Measurements from ENCODE around the gene CFAP77.
A peak's percentile ranks its signal among the peaks of the same experiment; 100 is the strongest.
"Not testable (repeated sequence)": the region's sequence is repeated elsewhere in the genome, so short reads cannot be mapped to it uniquely, and the experiment has no call there.

The CFAP77 gene

DNA sequence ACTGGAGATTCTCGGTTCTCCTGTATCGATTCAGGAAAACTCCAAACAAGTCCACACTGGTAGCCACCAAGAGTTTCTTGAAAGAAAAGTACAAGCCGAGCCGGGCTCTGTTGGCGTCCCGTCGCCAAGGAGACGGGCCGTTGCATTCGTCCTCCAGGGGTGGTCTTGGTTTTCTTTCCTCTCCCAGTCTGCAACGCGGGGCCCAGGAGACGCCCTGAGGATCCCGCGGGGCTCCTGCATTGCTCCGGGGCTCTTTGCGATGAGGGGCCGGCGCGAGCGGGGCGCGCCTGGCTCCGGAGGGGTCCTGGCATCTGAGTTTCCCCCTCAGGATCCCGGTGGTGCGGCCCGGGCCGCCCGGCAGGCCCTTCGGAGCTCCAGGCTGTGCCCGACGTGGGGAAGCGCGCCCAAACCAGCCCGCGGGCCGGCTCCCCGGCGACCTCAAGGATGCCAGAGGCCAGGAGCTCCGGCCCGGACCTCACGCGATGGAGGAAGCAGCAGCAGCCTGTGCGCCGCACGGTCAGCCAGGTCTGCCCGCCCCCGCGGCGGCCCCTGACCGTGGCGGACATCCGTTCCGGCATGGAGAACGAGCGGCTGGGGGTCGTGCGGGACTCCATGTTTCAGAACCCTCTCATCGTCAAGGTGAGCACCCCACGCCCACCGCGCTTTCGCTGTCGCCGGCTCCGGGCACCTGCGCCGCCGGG is at the start of gene CFAP77:
Gene CFAP77 (plus strand): TSS at position 384 of the 701 bp plus-strand sequence. CDS start 61 bp downstream, at position 445.
- DNase-seq = peak; percentile 15 to 38

GRCh38 chr9:132364068-132364467 is 45.9 kb upstream of the CFAP77 start:
- no peak for DNase-seq

GRCh38 chr9:132365986-132366385 is 44.0 kb upstream of the CFAP77 start:
- DNase-seq = no peak

GRCh38 chr9:132366481-132366880 is 43.5 kb upstream of the CFAP77 start:
- peak; percentile 56 to 66 for DNase-seq

DNA sequence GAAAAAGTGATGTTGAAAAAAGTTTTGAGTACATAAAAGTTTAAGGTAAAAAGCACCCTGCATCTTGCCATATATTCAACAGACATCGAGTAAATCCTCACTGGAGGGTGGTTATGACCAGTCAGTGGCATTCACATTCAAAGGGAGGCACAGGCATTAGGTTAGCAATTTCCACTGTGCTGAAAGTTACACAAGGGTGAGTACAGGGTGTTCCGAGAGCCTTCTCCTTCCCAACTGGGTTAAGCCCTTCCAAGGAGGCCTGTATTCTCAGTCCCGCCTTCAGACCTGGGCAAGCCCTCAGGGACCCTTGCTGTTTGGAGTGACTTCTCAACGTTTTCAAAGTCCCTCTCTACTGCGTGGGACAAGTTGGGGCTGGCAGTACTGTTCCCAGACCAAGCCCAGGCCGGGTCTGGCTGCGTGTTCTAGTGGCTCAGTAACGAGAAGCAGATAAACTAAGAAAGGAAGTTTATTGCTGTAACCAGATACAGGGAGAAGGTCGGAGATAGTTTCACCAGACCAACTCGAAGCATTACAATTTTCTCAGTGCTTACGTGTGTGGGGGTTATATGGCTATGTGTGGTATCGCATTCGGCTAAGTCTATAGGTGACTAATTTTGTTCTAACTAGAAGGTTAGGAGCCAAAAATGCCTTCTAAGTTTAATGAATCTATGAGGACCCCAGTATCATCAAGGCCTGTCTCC is 42.2 kb upstream of the CFAP77 start:
- DNase-seq = no peak

DNA sequence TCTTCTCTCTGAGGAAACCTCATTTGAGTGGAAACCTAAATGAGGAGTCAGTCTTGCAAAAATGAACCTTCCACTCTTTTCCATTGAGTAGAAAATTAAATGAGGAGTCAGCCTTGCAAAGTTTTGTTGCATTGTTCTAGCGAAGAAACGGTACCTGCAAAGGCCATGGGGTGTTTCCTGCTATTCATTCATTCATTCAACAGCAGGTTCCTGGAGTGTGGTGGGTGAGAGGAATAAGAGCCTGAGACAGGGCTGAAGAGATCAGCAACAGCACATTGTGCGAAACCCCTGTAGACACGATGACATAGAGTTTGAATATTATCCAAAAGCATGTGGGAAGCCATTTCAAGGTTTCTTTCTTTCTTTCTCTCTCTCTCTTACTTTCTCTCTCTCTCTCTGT is 40.6 kb upstream of the CFAP77 start:
- no peak for DNase-seq

- no peak for DNase-seq
Observed at GRCh38 chr9:132370592-132370991, 39.4 kb upstream of the CFAP77 start.

DNA sequence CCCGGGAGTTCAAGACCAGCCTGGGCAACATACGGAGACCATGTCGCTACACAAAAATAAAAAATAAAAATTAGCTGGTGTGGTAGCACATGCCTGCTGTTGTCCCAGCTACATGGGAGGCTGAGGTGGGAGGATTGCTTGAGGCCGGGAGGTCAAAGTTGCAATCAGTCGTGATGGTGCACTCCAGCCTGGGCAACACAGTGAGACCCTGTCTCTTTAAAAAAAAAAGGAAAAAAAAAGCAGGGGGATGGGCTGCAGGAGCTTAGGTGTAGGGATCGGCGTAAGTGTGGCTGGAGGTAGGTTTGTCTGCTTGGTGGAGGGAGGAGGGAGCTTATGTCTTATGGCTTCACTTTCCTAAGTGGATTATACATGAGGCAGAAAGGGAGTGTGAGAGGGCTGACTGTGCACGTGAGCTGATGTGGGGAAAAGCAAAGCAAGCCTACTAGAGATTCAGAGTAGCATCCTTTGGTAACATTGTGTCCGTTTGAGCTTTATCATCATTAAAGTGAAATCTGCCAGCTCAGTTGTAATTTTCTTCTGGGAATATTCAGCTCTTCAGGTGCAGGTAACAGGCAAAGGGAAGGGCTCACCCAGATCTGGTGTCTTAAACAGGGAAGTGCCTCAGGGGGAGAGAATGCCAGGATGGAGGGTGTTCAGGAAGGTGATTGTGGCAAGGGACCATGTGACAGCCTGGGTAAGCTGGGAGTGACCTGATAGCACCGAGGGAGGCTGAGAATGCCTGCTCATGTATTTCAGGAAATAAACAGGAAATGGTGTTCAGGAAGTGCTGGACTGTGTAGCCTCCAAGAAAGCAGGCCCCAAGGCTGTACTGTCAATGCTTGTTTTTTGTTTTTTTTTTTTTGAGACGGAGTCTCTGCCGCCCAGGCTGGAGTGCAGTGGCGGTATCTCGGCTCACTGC is 37.6 kb upstream of the CFAP77 start:
- DNase-seq = peak; percentile 64 to 78

- not testable (repeated sequence) for DNase-seq
Observed at GRCh38 chr9:132377769-132378168, 32.2 kb upstream of the CFAP77 start.

GRCh38 chr9:132378416-132378815 is 31.6 kb upstream of the CFAP77 start:
- not testable (repeated sequence) for DNase-seq

- DNase-seq = peak; percentile 43 to 55
Observed at GRCh38 chr9:132381966-132382541, 28.0 kb upstream of the CFAP77 start.

DNA sequence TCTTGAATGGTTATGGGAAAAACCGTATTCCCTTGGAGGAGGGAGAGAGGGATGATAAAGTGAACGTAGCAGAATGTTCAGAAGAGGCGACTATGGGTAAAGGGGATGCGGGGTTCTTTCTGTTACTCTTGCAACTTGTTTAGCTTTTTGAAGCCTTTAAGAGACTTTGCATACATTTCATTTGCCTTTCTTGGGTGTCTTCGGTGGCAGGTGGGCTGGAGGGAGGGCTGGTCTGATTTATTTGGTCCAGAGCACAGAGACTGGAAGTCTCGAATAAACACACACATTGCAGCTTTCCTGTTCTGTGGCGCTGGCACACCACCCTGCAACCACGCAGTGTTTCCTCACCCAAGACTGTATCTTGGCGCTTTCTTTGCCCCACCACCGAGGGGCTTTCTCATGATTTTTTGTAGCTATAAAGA is 26.5 kb upstream of the CFAP77 start:
- DNase-seq = no peak

DNA sequence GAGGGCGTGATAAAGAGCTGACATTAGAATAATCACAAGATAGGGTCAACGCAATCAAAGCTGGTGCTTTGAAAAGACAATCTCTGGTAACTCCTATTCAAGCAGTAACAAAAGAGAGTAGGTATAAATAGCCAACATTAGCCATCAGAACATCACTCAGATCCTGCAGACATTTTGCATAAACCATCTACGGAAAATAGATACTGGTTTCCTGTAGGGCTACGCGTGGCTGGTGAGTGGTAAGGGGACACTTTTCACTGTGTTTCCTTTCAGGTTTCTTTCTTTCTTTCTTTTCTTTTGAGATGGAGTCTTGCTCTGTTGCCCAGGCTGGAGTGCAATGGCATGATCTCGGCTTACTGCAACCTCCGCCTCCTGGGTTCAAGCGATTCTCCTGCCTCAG is 25.6 kb upstream of the CFAP77 start:
- no peak for DNase-seq

DNA sequence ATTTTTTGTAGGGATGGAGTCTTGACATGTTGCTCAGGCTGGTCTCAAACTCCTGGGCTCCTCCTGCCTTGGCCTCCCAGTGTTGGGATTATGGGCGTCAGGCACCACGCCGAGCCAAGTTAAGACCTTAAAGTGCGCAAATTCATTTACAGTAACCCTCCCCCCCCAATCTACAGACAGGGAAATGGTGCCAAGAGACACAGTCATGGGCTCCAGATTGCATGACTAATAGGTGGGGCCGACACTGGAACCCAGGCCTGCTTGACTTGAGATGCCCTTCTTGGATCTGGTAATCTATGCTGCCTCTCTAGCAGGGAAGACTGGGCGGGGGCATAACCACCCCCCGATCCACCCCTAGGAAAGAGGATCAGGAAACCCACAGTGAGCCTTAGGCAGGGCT is 22.9 kb upstream of the CFAP77 start:
- no peak for DNase-seq

- DNase-seq = no peak
Observed at GRCh38 chr9:132390966-132391365, 19.0 kb upstream of the CFAP77 start.

DNA sequence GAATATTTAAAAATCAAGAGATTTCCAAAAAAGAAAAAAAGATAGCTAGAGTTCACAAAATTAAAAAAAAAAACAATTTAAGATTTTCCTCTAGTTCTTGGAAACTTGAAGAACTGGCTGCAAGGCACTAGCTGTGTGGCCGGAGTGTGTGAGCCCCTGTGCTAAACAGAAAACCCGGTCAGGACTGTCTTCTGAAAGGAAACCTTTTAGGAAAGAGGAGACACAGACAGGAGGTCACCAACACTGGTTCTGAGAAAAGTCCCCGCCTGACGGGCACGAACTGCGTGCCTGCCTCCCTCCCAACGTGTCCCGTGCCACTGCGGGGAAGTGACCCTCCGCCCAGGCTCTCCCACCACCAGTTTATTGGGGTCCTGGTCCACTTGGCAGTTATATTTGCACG is 18.6 kb upstream of the CFAP77 start:
- no peak for DNase-seq

DNA sequence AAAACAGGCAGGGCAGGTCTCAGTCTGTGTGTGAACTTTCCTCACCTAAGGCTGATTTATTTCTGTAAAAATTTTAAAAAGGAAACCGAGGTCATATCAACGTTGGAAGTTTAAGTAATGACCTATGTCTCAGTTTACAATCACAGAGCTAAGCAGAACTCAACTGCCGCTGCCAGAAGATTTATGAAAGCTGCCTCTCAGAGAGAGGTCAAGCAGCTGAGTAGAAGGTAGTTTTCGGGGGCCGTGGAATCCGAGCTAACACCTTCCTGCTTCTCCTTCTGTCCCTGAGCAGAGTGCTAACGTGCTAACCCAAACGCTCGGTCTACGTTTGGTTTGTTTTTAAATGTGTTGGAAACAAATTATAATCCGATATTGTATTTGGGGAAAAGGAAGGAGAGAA is 14.5 kb upstream of the CFAP77 start:
- DNase-seq = no peak

GRCh38 chr9:132401824-132402223 is 8.2 kb upstream of the CFAP77 start:
- DNase-seq = no peak

DNA sequence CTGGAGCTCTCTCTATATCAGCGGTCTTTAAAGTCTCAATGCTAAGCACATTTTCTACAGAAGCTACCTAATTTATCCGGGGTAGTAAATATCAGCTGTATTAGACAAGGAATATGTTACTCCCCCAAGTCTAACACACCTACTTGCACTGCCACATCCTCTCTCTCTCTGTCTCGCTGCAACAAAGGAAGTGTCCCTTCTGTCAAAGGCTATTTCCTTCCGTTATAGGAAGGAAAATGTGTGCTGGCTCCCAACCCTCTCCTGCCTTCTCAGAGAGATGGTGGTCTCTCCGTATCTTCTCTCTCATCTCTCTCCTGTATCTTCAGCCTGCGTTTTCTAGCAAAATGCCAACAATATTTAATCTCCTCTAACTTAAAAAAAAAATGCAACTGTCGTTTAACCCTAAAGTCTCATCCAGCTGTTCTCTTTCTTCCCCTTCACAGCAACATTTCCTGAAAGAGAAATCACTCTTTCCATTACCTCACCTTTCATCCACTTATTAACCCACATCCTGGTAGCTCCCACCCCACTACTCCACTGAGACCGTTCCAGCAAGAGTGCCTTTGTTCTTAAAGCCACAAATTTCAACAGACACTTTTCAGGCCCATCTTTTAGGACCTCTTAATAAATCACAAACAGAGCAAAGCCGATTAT is 5.7 kb upstream of the CFAP77 start:
- DNase-seq = no peak

DNA sequence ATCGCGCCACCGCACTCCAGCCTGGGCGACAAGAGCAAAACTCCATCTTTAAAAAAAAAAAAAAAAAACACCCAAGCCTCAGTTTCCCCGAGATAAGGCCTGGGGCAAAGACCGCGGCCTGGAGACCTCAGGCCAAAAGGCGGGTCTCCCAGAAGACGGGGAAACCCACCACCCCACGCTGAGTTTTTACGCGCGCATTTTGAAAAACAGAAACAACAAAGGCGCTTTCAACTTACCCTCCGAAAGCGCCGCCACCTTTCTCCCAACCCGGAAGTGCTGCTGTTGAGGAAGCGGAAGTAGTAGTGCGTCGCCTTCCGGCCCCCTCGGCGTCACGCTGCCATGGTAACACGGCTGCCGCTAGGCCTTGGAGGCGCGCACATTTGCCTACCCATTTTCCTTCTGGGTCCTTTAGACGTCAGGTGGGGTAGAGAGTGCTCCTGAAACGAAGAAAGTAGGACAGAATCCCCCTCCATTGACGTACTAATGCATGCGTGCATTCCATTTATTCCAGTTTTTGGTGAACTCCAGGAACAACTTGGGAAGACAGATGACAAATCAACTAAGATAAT is 3.4 kb upstream of the CFAP77 start, which contains the start of gene TTF1:
Gene TTF1 (minus strand): TSS at position 287 of the 569 bp plus-strand sequence. CDS start 4,019 bp downstream, outside the sequence.
- peak; percentile 88 to 94 for DNase-seq

DNA sequence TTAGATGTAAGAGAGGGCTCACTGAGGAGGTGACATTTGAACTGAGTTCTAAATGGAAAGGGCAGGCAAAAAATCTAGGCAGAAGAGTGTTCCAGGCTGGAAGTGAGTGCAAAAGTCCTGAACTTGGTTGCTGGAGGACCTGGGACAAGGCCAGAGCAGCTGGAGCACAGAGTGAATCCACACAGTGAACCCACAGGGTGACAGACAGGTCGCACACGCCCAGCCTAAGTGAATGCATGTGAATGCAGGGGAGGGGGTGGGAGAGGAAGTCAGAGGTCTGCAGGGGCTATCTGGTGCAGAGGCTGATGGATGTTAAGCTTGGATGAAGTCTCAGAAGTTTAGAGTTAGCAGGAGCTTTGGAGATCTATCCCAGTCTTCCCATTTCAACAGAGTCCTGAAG is 2.8 kb upstream of the CFAP77 start:
- DNase-seq = no peak

DNA sequence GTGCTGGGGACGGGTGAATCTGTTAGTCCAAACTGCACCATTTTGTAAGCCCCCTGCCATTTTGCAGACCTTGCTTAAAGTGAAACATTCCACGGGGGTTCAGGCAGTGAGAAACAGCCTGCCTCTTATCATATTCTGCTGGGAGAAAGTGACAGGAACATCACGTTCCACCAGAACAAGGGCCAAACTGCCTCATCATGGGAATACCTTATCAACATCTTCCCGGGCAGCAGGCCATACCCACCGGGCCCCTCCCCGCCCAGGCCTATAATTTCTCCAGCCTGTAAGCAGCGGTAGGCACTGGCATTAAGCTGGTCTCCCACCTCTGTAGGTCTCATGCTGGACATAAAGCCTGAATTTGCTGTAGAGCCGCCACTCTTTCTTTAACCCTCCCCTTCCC is 1.5 kb upstream of the CFAP77 start:
- no peak for DNase-seq

Data from inflammatory macrophage treated with lipopolysaccharide for 1 hour (primary cell).